Stimulated activated CD4-positive, alpha-beta T cell treated with anti-CD3 and anti-CD28 coated beads, TNF-alpha, amount 100 ng/mL, for 1 hour (primary cell): ENCODE results near the gene CFAP119.

Source experiments
- DNase-seq, 3 donors: peaks; one replicate each; pipeline ENCODE4 v3.0.0-alpha.2; 2020; ENCODE audit warnings: low read depth in 3 of 3, low spot score in 1 of 3

Gene CFAP119

GRCh38 chr16:30711712-30712111, 50.1 kb downstream of the CFAP119 start:
- DNase-seq, result no peak

- no peak for DNase-seq
Measured at GRCh38 chr16:30710971-30711370, 50.9 kb downstream of the CFAP119 start.
